ENCODE results near the gene PPID.
"Not testable (repeated sequence)": the region's sequence is repeated elsewhere in the genome, so short reads cannot be mapped to it uniquely, and the experiment has no call there.

The PPID gene

DNA sequence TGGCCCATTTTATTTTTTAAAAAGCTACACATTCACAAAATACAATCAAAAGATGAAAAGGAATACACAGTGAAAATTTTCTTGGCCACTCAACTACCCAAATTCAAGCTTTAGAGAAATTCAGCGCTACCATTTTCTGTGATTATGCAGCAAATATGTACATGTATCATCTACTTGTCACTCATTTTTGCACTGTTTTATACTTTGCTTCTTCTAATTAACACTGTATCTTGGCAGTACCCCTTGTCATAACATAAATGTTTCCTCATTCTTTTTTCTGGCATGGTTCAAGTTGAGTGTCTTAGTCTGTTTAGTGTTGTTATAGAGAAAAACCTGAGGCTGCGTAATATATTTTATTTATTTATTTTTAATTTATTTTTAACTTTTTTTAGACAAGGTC, 15.7 kb upstream of the PPID start:
- DNase-seq (ENCODE audit: low read depth, low spot score): no peak

DNA sequence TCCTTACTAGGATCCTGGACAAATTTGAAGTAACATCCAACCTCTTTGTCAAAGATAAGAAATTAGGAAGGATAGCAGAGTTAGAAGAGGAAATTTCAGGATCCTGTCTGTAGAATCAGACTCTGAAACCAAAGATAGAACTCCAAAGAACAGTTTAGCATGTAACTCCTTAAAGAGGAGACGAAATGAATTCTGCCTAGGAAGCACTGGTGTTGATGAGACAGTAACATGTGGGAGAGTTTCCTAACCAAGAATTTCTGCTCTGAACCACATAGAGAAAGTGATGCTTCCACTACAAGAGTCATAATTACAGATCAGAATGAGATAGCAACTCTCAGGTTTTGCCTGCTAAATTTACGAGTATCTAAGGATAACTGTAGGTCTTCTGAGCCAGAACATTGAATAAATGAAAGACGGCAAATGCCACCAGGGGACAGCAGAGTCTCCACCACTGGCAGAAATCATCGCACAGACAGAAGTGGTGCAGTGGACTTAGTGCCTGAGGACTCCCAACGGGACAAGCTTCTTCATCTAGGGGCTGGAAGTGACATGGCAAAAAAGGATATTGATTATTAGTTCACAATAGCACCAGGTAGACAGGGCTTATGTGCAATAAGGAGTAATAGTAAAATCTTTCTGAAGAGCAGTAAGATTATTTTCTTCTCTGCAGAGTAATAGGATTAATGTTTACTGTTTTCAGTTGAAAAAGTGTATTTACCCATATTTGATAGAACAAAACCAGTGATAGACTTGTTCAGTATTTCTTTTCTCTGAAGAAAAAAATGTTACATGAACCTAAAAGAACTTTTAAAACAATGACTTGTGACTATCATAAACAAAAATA, 6.7 kb upstream of the PPID start:
- peak; percentile 6 for DNase-seq (ENCODE audit: low read depth, low spot score)

DNA sequence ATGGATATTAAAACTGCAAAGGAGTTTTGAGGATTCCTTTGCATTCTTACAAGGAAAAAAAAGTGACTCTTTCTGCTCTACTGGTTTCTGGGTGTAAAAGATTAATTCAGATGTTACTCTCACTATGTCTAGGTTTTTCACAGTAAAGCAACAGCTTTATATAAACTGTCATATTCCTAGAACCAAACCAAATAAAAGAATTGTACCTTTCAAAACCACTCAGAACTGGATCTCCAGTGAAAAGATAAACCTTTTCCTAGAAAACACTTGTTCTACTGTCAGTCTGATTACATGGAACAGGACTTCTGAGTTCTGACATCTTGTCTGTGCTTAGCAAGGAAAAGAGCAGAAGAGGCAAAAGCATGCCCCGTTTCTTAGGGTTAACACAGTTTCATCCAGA, 5.0 kb upstream of the PPID start:
- no peak for DNase-seq (ENCODE audit: low read depth, low spot score)

DNA sequence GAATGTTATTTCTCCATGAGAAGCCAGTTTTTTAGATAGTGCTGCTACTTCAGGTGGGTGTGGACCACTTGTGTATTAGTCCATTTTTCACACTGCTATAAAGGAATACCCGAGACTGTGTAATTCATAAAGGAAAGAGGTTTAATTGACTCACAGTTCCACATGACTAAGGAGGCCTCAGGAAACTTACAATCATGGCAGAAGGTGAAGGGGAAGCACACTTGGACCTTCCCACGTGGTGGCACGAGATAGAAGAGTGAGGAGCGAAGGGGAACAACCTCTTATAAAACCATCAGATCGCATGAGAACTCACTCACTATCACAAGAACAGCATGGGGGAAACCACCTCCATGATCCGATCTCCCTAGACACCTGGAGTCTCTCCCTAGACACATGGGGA, 3.4 kb upstream of the PPID start:
- no peak for DNase-seq (ENCODE audit: low read depth, low spot score)

DNA sequence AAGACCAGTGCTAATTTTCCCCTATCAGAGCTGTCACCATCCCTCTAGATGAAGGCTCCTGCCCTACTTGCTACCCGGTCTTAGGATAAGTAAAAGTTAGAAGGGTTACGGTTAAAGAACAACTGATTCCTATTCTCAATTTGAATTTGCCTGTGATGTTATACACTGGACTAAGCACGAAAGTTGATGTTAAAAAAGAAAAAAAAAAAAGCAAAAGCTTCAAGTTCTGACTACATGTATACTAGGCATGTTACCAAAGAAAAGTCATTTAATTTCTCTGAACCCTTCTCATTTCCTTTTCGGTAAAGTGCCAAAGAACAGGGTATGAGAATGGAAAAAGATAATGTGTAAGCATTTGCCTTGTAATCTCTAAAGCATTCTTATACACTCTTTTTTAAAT, 1.4 kb upstream of the PPID start:
- no peak for DNase-seq (ENCODE audit: low read depth, low spot score)

DNA sequence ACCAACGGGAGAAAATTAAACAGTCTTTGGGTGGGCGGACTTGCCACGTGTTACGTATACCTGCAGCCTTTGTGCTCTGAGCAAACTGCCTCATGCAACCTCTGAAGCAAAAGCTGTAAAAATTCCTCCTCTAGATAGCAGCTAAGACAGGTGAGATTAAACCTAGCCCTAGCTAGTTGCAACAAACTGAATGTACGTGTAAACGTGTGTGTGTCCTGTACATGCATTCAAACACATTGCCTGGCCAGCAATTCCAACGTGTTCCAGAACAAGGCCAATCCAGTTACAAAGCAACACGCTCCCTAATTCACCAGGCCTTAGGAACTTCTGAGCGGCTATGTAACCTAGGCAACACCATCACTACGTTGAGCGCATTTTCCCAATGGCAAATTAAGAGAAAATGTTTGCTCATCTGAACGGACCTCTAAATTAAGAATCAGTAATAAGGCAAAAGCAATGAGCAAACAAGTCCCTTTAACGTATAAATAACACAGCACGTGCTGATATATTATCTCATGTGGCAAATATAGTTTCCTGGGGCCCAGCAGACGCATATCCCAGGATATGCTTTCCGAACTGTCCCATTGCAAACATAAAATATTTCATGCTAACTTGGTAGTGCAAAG, 792 bp downstream of the PPID start:
- DNase-seq (ENCODE audit: low read depth, low spot score): no peak

DNA sequence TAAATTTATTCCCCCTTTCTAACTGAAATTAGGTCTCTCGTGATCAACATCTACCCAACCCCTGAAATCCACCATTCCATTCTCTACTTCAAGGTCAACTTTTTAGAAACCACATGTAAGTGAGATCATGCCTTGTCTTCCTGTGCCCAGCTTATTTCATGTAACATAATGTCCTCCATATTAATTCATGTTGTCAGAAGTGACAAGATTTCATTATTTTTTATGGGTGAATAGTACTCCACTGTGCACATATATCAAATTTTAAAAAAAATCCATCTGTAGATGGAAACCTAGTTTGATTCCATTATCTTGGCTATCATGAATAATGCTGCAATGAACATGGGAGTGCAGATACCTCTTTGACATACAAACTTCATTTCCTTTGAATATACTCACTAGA, 1.5 kb downstream of the PPID start:
- no peak for DNase-seq (ENCODE audit: low read depth, low spot score)

DNA sequence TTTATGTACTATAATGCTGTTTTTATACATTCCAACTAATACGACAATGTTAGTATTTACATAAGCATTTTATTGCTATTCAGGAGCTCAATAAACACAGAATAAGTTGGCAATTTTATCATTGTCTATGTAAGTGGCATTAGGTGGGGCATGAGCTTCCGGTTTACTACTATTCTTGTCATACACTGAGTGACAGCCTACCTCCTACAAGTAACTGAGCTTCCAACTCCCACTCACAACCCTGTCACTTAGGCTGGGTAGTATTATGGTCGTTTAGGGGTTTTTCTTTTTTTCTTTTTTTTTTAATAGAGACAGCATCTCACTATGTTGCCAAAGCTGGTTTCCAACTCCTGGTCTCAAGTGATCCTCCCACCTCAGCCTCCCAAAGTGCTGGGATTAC, 7.4 kb downstream of the PPID start:
- DNase-seq (ENCODE audit: low read depth, low spot score): no peak

DNA sequence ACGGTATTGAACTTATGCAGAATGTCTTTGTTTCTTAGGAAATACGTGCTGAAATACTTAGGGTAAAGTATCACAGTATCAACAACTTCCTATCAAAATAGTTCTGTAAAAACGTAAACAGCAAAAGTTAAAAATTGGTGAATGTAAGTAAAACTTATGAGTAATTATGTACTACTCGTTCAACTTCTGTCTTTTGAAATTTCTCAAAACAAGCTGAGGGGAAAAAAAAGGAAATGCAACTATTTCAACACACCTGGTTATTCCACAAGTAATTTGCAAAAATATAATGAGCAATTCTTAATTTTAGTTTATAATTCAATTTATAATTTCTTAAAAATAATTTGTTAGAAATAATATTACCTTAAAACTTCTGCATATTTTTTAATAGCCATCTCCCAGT, 8.3 kb downstream of the PPID start:
- no peak for DNase-seq (ENCODE audit: low read depth, low spot score)

DNA sequence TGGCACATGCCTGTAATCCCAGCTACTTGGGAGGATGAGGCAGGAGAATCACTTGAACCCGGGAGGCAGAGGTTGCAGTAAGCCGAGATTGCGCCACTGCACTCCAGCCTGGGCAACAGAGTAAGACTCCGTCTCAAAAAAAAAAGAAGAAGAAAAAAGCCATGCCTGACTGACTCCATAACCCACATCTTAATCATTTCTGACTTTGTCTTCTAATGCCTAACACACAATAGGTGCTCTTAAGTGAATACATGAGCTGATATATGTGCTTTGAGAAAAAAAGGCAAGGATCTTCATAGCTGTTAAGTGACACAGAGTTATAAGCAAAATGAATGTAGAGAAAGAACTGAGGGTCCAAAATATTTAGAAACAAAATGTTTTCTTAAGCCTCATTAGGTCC, 10.6 kb downstream of the PPID start:
- not testable (repeated sequence) for DNase-seq (ENCODE audit: low read depth, low spot score)

DNA sequence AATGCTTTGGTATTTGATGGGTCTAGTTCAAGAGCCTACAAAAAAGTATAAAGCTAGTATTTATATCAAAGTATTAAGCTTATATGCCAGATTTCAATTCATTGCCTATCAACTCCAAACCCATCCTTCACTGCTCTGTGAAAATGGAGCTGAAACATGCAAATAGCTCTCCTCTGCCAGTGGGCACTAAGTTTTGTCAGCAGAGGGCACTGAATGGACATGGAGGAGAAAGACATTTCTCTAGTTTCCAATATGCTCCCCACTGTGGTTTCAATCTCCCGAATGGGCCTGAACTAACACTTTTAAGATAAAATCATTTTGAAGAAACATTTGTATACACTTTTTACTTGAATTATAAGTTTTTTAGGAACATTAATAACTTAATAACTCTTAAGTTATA, 12.4 kb downstream of the PPID start:
- no peak for DNase-seq (ENCODE audit: low read depth, low spot score)

DNA sequence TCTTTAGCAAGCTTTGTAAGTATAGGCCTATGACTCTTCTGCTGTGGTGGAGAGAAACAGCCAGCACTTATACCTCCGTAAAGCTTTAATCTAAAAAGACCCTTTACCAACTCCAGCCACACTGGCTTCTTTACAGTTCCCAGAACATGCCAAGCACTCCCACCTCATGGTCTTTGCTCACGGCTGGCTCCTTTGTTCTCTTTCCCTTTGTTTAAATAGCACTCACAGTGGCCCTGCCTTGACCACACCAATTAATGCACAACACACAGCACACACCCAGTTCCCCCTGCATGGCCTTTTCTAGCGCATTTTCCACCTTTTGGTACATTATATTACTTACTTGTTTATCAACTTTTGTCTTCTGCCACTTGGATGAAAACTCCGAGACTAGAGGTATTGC, 18.9 kb downstream of the PPID start:
- DNase-seq (ENCODE audit: low read depth, low spot score): no peak

DNA sequence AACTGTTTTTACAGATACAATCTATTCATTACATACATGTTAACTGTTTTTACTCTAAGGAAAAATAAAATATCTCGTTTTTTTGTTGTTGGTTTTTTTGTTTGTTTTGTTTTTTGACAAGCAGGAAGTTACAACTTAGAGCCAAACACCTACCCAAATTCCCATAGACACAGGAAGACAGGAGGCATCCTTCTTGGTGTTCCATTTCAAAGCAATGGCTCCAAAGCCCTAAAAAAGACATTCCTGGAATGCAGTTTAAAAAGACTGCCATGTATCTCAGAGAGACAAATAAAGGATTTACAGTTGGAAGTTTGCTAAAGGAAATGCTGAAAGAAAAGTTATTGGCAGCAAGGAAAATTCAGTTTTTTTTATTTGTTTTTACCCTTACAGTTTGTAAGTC, 34.4 kb downstream of the PPID start:
- DNase-seq (ENCODE audit: low read depth, low spot score): no peak

DNA sequence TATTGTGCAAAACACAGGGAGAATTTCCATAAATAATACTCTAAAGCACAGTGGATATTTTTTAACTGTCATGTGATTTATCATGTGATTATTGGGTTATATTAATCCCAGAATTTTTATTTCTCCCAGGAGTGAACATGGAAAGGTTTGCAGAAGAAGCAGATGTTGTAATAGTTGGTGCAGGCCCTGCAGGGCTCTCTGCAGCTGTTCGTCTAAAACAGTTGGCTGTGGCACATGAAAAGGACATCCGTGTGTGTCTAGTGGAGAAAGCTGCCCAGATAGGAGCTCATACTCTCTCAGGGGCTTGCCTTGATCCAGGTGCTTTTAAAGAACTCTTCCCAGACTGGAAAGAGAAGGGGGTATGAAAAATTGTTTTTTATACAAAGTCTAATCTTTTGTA, 41.1 kb downstream of the PPID start:
- DNase-seq (ENCODE audit: low read depth, low spot score): no peak

DNA sequence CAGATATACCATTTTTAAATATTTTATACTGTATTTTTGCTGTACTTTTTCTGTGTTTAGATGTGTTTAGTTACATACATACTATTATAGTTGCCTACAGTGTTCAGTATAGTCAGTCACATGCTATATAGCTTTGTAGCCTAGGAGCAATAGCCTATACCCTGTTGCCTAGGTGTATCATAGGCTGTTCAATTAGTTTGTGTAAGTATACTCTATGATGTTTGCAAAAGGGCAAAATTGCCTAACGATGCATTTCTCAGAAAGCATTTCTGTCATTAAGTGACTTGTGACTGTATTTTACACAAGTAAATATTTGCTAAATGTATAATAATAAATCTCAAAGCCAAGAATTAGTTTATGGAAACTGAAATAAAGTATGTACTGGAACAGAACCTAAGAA, 41.6 kb downstream of the PPID start:
- DNase-seq (ENCODE audit: low read depth, low spot score): no peak

DNA sequence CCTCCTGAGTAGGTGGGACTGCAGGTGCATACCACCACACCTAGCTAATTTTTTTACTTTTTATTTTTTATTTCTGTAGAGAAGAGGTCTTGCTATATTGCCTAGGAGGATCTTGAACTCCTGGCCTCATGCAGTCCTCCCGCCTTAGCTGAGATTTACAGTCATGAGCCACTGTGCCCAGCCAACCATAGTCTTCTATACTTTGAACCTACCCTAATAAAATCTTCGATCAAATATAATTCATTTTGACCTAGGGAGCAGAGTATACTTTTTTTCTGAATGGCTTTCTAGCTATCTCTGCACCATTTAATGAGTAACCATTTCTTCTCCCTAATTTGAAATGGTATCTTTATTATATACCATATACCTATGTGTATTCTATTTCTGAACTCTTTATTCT, 44.4 kb downstream of the PPID start:
- no peak for DNase-seq (ENCODE audit: low read depth, low spot score)

DNA sequence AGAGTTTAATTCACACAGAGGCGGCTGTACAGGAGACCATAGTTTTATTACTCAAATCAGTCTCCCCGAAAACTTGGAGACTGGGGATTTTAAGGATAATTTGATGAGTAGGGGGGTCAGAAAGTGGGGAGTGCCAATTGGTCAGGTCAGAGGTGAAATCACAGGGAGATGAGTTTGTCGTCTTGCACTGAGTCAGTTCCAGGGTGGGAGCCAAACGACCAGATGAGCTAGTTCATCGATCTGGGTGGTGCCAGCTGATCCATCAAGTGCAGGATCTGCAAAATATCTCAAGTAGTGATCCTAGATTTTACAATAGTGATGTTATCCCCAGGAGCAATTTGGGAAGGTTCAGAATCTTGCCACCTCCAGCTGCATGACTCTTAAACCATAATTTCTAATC, 47.1 kb downstream of the PPID start:
- DNase-seq (ENCODE audit: low read depth, low spot score): no peak

DNA sequence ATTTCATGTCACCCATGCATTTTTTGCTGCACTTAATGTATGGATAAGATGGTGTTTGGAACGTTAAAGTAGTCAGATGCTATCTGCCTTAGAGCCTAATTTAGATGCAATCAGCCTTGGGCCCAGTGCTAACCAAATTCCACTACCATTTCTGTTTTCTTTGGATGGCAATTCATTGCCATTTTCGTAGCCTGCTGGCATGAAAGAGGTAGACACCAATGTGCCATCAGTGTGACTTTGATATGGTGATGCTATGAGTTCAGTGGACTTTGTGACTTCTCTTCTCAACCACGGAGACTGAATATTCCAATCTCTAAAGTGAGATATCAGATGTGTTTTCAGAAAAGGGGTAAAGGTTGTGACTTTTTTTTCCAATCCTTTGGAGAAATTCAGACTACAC, 49.6 kb downstream of the PPID start:
- DNase-seq (ENCODE audit: low read depth, low spot score): no peak

DNA sequence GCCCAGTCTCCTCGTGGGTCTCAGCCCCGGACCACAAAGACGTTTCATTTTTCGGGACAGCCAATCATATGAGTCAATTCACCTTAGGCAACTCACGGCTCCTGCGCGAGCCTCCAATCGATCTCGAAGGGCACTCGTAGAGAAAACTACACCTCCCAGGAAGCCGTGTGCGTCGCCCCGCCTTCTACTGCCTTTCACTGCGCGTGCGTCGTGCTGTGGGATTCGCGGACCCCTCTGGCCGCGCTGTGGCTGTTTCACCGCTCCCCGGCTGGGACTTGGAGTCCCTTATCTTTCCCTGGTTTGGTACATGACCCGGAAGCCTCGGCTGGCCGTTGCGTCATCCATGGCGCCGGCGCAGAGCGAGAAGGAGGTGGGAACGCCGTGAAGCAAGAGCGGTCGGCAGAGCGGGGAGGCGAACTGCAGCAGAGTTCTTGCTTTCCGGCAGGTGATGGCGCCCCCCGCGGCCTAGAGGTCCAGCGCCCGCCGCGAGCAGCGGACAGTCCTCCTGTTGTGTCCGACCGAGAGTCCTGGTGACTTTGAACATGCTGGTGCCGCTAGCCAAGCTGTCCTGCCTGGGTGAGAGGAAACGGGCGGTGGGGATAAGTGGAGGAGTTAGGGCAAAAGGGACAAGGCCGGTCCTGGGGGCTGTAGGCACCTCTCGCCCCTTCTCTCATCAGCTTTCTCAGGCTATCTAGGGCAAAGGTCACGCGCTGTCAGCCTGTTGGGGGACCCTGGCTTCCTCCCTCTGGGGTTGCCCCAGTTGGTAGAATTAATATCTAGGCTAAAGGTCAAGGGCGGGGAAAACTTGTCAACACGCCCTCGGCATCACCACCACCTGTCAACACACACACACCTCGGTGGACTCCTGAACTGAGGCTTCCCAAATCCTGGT, 51.0 kb downstream of the PPID start, which contains the start of gene ETFDH:
TSS of gene ETFDH (plus strand) at position 382 of the 892 bp plus-strand sequence. CDS start at position 543, 161 bp downstream.
- DNase-seq (ENCODE audit: low read depth, low spot score): peak; percentile 99

DNA sequence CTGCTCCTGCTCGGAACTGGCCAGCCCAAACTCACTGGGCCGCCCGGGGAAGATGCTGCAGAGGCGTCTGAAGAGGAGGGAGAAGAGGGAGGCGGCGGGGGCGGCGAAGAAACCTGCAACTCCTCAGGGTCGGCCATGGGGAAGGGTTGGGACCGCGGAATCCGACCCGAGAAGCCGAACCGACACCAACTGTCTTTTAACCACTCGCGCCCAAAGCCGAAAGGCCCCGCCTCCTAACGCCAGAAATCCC, 51.6 kb downstream of the PPID start, which contains the start of gene C4orf46:
TSS of gene C4orf46 (minus strand) at position 223 of the 250 bp plus-strand sequence. CDS start at position 137, 86 bp downstream.
- no peak for DNase-seq (ENCODE audit: low read depth, low spot score)

DNA sequence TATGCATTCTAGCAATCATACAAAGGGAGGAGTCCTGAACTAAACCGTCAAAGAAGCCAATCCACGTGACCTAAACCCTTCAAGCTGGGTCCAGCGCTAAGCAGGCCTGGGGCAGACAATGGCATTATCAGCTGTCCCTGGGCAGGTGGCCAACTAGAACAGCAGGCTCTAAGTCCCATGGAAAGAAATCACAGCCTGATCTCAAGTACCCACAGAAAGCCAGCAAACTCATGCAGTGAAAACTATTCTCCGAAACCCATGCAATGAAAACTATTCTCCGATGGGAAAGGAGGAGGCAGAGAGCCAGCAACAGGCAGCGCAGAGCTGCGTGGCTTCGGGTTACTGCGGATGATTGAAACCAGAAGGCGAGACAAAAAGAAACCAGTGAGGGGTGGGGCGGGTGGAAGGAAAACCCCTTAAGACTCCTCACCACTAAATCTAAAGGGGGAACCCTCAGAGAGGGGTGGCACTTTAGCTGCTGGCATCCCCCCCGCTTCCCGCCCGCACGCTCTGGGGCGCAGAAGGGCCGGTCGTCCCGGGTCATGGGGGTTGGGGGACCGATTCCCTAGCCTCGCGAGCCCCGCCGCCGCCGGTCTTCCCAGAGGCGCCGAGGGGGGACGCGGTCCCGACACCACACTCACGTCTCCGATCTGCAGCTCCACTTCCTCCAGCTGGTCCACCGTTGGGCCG, 52.1 kb downstream of the PPID start:
- DNase-seq (ENCODE audit: low read depth, low spot score): peak; percentile 16

DNA sequence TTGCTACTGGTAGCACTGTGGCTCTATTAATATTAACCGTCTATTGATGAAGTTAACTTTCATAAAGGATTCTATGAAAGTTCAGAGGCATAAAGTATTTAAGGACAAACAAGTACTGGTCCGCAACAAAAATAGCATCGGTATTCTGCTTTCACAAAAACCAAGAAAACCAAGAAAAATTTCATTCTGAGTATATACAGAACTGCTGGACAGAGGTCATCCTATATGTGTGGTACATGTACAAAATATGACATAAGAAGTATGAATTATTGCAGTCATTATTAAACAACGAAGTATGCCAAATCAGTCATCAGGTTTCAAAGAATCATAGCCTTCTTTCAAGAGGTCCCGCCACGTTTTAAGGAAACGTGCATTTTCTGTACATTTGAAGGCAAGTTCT, 53.9 kb downstream of the PPID start:
- no peak for DNase-seq (ENCODE audit: low read depth, low spot score)
